NOMO-1 (cell line): ENCODE results near the gene UBFD1.
"Not testable (repeated sequence)": the region's sequence is repeated elsewhere in the genome, so short reads cannot be mapped to it uniquely, and the experiment has no call there.

Experiments used
- DNase-seq, 2 experiments: peaks; one replicate each; lab custom pipeline; 2025; ENCODE audit not compliant: unreplicated experiment in 2 of 2; lab: John Stamatoyannopoulos, UW

The UBFD1 gene

GRCh38 chr16:23597003-23597756 is 39.7 kb downstream of the UBFD1 start:
- peak; percentile 25 to 47 for DNase-seq

- DNase-seq = no peak
These were observed 50.2 kb downstream of the UBFD1 start for GRCh38 chr16:23607726-23608125.

- no peak for DNase-seq
These were observed 50.7 kb downstream of the UBFD1 start for GRCh38 chr16:23608194-23608593.

GRCh38 chr16:23609929-23610328 is 52.4 kb downstream of the UBFD1 start:
- DNase-seq = no peak

- not testable (repeated sequence) for DNase-seq
These were observed 53.4 kb downstream of the UBFD1 start for GRCh38 chr16:23610905-23611304.

GRCh38 chr16:23611936-23612335 is 54.4 kb downstream of the UBFD1 start:
- no peak for DNase-seq

- DNase-seq = no peak
These were observed 58.3 kb downstream of the UBFD1 start for GRCh38 chr16:23615805-23616204.
